GM23338 (cell line): ENCODE results near the gene DBH. TPM values are rescaled to one million over a fixed set of nuclear protein-coding genes. Genes with fewer than 3 reads are reported as not detected.

Source experiments
- ATAC-seq: fragments of 200-7000 bp; cut with Tn5 transposase; 3 replicates; pipeline ENCODE4 v1.9.1; 2020
- DNase-seq: peaks from one replicate; pipeline ENCODE4 v3.0.0-alpha.2; 2015; ENCODE audit warnings: low spot score
- H2AFZ ChIP-seq: fragments of 200-600 bp; sonication (generic); 2 replicates; pipeline ENCODE4 v1.8.0; 2016; ENCODE audit warnings: antibody characterized with exemption, mild to moderate bottlenecking, moderate library complexity
- H3F3A ChIP-seq: fragments of 200-600 bp; sonication (generic); replicated peaks from 2 replicates; pipeline ENCODE4 v1.8.0; 2017; ENCODE audit warnings: antibody characterized with exemption, mixed run types, low read depth
- H3K27ac ChIP-seq: fragments of 200-600 bp; sonication (generic); 2 replicates; pipeline ENCODE4 v1.6.1; 2016; ENCODE audit warnings: low read depth
- H3K27me3 ChIP-seq: fragments of 200-600 bp; sonication (generic); 2 replicates; pipeline ENCODE4 v1.8.0; 2016; ENCODE audit warnings: mild to moderate bottlenecking, mixed run types, moderate library complexity; ENCODE audit not compliant: insufficient read depth
- H3K36me3 ChIP-seq: fragments of 200-600 bp; sonication (generic); 2 replicates; pipeline ENCODE4 v1.8.0; 2016; ENCODE audit warnings: mild to moderate bottlenecking; ENCODE audit not compliant: insufficient read depth
- H3K4me1 ChIP-seq: fragments of 200-600 bp; sonication (generic); 2 replicates; pipeline ENCODE4 v1.8.0; 2016; ENCODE audit warnings: mild to moderate bottlenecking, moderate library complexity; ENCODE audit not compliant: insufficient read depth
- H3K4me2 ChIP-seq: fragments of 200-600 bp; sonication (generic); 2 replicates; pipeline ENCODE4 v1.7.1; 2017; ENCODE audit warnings: mixed run types
- H3K4me3 ChIP-seq: fragments of 200-600 bp; sonication (generic); 2 replicates; pipeline ENCODE4 v1.6.1; 2016; ENCODE audit warnings: mixed run types
- H3K79me2 ChIP-seq: fragments of 200-600 bp; sonication (generic); replicated peaks from 2 replicates; pipeline ENCODE4 v1.8.0; 2017; ENCODE audit warnings: mild to moderate bottlenecking; ENCODE audit not compliant: insufficient read depth
- H3K9me2 ChIP-seq: fragments of 200-600 bp; sonication (generic); 2 replicates; pipeline ENCODE4 v1.8.0; 2017; ENCODE audit not compliant: insufficient read depth
- H4K20me1 ChIP-seq: fragments of 200-600 bp; sonication (generic); replicated peaks from 2 replicates; pipeline ENCODE4 v1.8.0; 2017; ENCODE audit warnings: mild to moderate bottlenecking; ENCODE audit not compliant: insufficient read depth
- H3K27ac Mint-ChIP-seq: 2 replicates; pipeline ENCODE4 v1.8.0; 2020; ENCODE audit warnings: inconsistent platforms, mild to moderate bottlenecking, moderate library complexity, mixed read lengths
- H3K27me3 Mint-ChIP-seq: 3 replicates; pipeline ENCODE4 v1.8.0; 2022; ENCODE audit warnings: low read depth, mild to moderate bottlenecking, moderate library complexity, mixed read lengths, inconsistent platforms; ENCODE audit not compliant: insufficient read depth, poor library complexity
- H3K36me3 Mint-ChIP-seq: 3 replicates; pipeline ENCODE4 v1.8.0; 2021; ENCODE audit warnings: low read depth, mild to moderate bottlenecking, inconsistent platforms, moderate library complexity, mixed read lengths
- H3K4me1 Mint-ChIP-seq: 3 replicates; pipeline ENCODE4 v1.8.0; 2020; ENCODE audit warnings: mild to moderate bottlenecking, inconsistent platforms, mixed read lengths
- H3K4me3 Mint-ChIP-seq: 3 replicates; pipeline ENCODE4 v1.8.0; 2021; ENCODE audit warnings: moderate library complexity, mild to moderate bottlenecking, inconsistent platforms, mixed read lengths
- H3K9me3 Mint-ChIP-seq: 3 replicates; pipeline ENCODE4 v1.8.0; 2020; ENCODE audit warnings: moderate library complexity, mild to moderate bottlenecking, inconsistent platforms, mixed read lengths
- CTCF ChIP-seq, 2 experiments: fragments of 200-600 bp in 1 of 2; sonication (generic) in 1 of 2; conservative IDR thresholded peaks; 2 replicates each; pipeline versions ENCODE4 v1.5.1 to v1.6.1; 2016 to 2017; ENCODE audit warnings: antibody characterized with exemption in 2 of 2, low read depth in 2 of 2, mild to moderate bottlenecking in 2 of 2, moderate library complexity in 1 of 2
- ETS1 ChIP-seq: IDR thresholded peaks from 2 replicates; pipeline ENCODE4 v1.6.1; 2016; ENCODE audit warnings: antibody characterized with exemption
- EZH2phosphoT487 ChIP-seq: fragments of 200-600 bp; sonication (generic); IDR thresholded peaks from one replicate; pipeline ENCODE4 v1.8.1; 2018; ENCODE audit warnings: antibody characterized with exemption; ENCODE audit not compliant: unreplicated experiment
- NANOG ChIP-seq: IDR thresholded peaks from 2 replicates; pipeline ENCODE4 v1.6.1; 2016; ENCODE audit warnings: antibody characterized with exemption, borderline replicate concordance
- POLR2AphosphoS5 ChIP-seq: IDR thresholded peaks from 2 replicates; pipeline ENCODE4 v1.6.1; 2016; ENCODE audit warnings: antibody characterized with exemption, low read depth
- polyA plus RNA-seq: library from polyadenylated mRNA; unstranded; fragments of >200 nt; fragmentation: Nextera tagmentation; extraction: Ambion mirVana; gene quantifications from 2 replicates; pipeline ENCODE4 v1.2.1, GENCODE V29; 2016
- total RNA-seq: library from RNA; depleted of rRNA; stranded (reverse); fragments of >200 nt; shearing (Covaris generic); gene quantifications from 2 replicates; pipeline ENCODE4 v1.2.3, GENCODE V29; 2014
- TF ChIP-seq, protein P1 (sequence below): IDR thresholded peaks from one replicate; pipeline ENCODE4 v1.6.1; 2018; ENCODE audit warnings: antibody characterized with exemption; ENCODE audit not compliant: unreplicated experiment

Gene DBH
- total and polyA plus RNA-seq, 2 experiments from 2014 or later: 0.08 to 0.24 TPM

GRCh38 chr9:133656211-133657119, 20.3 kb downstream of the DBH start:
- Histone ChIP-seq H3K4me3 (no peak overlapping the region), H3K27ac (no peak overlapping the region), H2AFZ (no peak overlapping the region), H3K36me3 (no peaks in the 10 kb centered on the region), H3K4me2 (no peak overlapping the region), H3K27me3 (no peaks in the 10 kb centered on the region), H4K20me1 (no peaks in the 10 kb centered on the region), H3F3A (no peaks in the 10 kb centered on the region), H3K79me2 (no peaks in the 10 kb centered on the region), H3K4me1 (no peaks in the 10 kb centered on the region), H3K9me2 (no peaks in the 10 kb centered on the region)
- Mint-ChIP-seq H3K36me3 (no peaks in the 10 kb centered on the region), H3K4me1 (peaks cover 23% of the 10 kb centered on the region), H3K27me3 (peaks cover 15% of the 10 kb centered on the region), H3K4me3 (no peak overlapping the region), H3K27ac (no peak overlapping the region), H3K9me3 (no peaks in the 10 kb centered on the region)
- ATAC-seq (no peak; the same call in 2 of the 3 replicates), DNase-seq (no peak)
- TF ChIP-seq CTCF (conservative IDR thresholded peaks at IDR 0.05; ENCODE audit: low read depth in 2 of 2) (0 out of 4 replicates have a peak, but pooled peaks of 1 of the 2 experiments have one; percentile 11), EZH2phosphoT487 (no peak)
- TF ChIP-seq, protein P1, sequence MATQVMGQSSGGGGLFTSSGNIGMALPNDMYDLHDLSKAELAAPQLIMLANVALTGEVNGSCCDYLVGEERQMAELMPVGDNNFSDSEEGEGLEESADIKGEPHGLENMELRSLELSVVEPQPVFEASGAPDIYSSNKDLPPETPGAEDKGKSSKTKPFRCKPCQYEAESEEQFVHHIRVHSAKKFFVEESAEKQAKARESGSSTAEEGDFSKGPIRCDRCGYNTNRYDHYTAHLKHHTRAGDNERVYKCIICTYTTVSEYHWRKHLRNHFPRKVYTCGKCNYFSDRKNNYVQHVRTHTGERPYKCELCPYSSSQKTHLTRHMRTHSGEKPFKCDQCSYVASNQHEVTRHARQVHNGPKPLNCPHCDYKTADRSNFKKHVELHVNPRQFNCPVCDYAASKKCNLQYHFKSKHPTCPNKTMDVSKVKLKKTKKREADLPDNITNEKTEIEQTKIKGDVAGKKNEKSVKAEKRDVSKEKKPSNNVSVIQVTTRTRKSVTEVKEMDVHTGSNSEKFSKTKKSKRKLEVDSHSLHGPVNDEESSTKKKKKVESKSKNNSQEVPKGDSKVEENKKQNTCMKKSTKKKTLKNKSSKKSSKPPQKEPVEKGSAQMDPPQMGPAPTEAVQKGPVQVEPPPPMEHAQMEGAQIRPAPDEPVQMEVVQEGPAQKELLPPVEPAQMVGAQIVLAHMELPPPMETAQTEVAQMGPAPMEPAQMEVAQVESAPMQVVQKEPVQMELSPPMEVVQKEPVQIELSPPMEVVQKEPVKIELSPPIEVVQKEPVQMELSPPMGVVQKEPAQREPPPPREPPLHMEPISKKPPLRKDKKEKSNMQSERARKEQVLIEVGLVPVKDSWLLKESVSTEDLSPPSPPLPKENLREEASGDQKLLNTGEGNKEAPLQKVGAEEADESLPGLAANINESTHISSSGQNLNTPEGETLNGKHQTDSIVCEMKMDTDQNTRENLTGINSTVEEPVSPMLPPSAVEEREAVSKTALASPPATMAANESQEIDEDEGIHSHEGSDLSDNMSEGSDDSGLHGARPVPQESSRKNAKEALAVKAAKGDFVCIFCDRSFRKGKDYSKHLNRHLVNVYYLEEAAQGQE: no peak

DNA sequence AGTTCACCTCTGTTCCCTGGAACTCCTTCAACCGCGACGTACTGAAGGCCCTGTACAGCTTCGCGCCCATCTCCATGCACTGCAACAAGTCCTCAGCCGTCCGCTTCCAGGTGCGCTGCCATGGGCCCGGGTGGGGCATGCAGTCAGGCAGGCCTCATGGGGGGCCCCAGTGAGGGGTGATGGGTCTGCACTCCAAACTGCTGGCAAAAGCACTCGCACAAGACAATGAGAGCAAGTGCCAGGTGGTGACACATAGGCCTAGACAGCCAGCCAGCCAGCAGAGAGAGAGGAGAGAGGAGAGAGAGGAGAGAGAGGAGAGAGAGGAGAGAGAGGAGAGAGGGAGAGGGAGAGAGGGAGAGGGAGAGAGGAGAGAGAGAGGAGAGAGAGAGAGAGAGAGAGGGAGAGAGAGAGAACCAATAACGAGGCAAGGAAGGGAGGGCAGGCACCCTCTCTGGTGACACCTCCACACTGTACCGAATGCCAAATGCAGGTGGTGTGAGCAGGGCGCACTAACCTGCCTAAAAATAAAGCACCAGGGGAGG, 21.0 kb downstream of the DBH start:
- Histone ChIP-seq H3K36me3 (no peaks in the 10 kb centered on the region), H2AFZ (no peak overlapping the region), H3K4me1 (no peaks in the 10 kb centered on the region), H3K4me3 (no peak overlapping the region), H3K27ac (no peak overlapping the region), H3K79me2 (no peaks in the 10 kb centered on the region), H4K20me1 (no peaks in the 10 kb centered on the region), H3K4me2 (no peak overlapping the region), H3F3A (no peaks in the 10 kb centered on the region), H3K27me3 (no peaks in the 10 kb centered on the region), H3K9me2 (no peaks in the 10 kb centered on the region)
- no peak for ATAC-seq
- Mint-ChIP-seq H3K4me1 (peaks cover 23% of the 10 kb centered on the region), H3K9me3 (no peaks in the 10 kb centered on the region), H3K27me3 (peaks cover 16% of the 10 kb centered on the region), H3K36me3 (no peaks in the 10 kb centered on the region), H3K4me3 (no peak overlapping the region), H3K27ac (no peak overlapping the region)
- no peak for DNase-seq
- TF ChIP-seq POLR2AphosphoS5: no peak
- TF ChIP-seq, protein P1: no peak
- no peak for TF ChIP-seq EZH2phosphoT487
- TF ChIP-seq NANOG: no peak
- TF ChIP-seq CTCF (conservative IDR thresholded peaks at IDR 0.05; ENCODE audit: low read depth in 2 of 2): no peak
- no peak for TF ChIP-seq ETS1
